ENCODE results near the gene NEK8. TPM values are rescaled to one million over a fixed set of nuclear protein-coding genes. Genes with fewer than 3 reads are reported as not detected.

Gene NEK8
- total and polyA plus RNA-seq, 9 of the 15 experiments (the other 6 are each of a cell fraction or from before 2014, with no cell fraction given), result 0.98 to 16.6 (median 4.6) TPM

DNA sequence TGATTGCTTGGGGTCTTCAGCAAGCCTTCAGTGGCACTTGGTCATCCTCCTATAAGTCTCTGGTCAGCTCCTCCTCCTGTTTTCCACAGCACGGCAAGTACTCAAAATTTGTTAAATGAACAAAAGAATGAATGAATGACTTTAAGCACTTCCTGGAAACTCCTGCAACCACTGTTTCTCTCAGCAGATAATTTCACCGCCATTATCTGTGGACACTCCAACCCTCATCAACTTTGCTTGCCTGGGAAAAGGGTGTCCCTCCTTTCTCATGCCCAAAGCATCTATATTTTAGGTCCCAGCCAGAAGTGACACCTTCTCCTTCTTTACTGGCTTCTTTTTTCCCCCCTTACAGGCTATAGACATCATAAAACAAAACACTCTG, 21.3 kb upstream of the NEK8 start:
- Histone ChIP-seq H3K4me2 (ENCODE audit: insufficient read depth, low read length) (no peak overlapping the region), H3K4me3 (no peak overlapping the region), H3K27ac (ENCODE audit: extremely low read depth, low read depth, low read length) (no peak overlapping the region), H3K9me3 (replicated peaks; ENCODE audit: control insufficient read depth, insufficient read depth, low read depth, low read length) (0 out of 2 replicates have a peak, but pooled peaks cover 2% of the 10 kb centered on the region), H3K9ac (ENCODE audit: insufficient read depth in 1 of 2, low read depth in 2 of 2, low read length in 2 of 2) (peak overlapping the region in 1 of 2 experiments; percentile 40; a peak in 1 of 4 replicates), H3K79me2 (ENCODE audit: control insufficient read depth, insufficient read depth, low read length) (peaks cover 13% of the 10 kb centered on the region), H3K4me1 (replicated peaks in 1 of 2; ENCODE audit: control insufficient read depth in 2 of 2, insufficient read depth in 2 of 2, low read length in 2 of 2) (peaks cover 8 to 33% of the 10 kb centered on the region in 2 experiments; a peak in 4 of 5 replicates), H4K20me1 (replicated peaks; ENCODE audit: control insufficient read depth, insufficient read depth, low read length) (no peaks in the 10 kb centered on the region), H3K27me3 (ENCODE audit: control insufficient read depth in 2 of 2, insufficient read depth in 2 of 2, low read length in 2 of 2) (no peaks in the 10 kb centered on the region), H3K9me1 (ENCODE audit: control insufficient read depth, insufficient read depth, low read length) (no peaks in the 10 kb centered on the region), H2AFZ (ENCODE audit: low read depth, low read length) (no peak overlapping the region), H3K36me3 (ENCODE audit: control insufficient read depth, insufficient read depth, low read length) (peaks cover 29% of the 10 kb centered on the region; the same call in 2 of the 3 replicates)
- POLR2A ChIA-PET, result interaction anchor here (0.5 to 8.7 kb wide), 5 partner anchors 15 to 1265 kb away, joined by 3 to 133 read pairs (median 3); partner anchors contain the start of genes BLTP2, RPL23A, SDF2 and SUPT6H
- 15% methylated on average over 2 of the region's 2 CpGs for WGBS (ENCODE audit: insufficient coverage, low coverage, missing lambda C conversion rate)
- no peak for DNase-seq (ENCODE audit: extremely low read depth in 1 of 4, low spot score in 3 of 4)
- intact Hi-C loops (cut with micrococcal nuclease) (no loop called here), in situ Hi-C loops (cut with MboI) (no loop called here)
- FAIRE-seq, result no peak
- BruUV-seq (replicated peaks), result no TSS peak
- CTCF ChIA-PET (ENCODE audit: low intra/inter-chr PET ratio), result no interaction called here
- peak; percentile 95 for TF ChIP-seq ZNF24 (IDR thresholded peaks at IDR 0.05)
- no peak for TF ChIP-seq PYGO2 (tag; IDR thresholded peaks at IDR 0.05)
- peak in 1 of 2 experiments; percentile 26; a peak in 1 of 3 replicates for TF ChIP-seq CBX3 (IDR thresholded peaks at IDR 0.05; ENCODE audit: borderline replicate concordance in 1 of 2, low read length in 2 of 2)
- TF ChIP-seq YY1 (IDR thresholded peaks at IDR 0.05; ENCODE audit: borderline replicate concordance in 1 of 3, control insufficient read depth in 1 of 3, extremely low read depth in 1 of 3, insufficient read depth in 3 of 3, insufficient read length in 1 of 3, insufficient replicate concordance in 2 of 3, low read depth in 1 of 3, low read length in 2 of 3), result peak in 1 of 3 experiments; percentile 57
- no peak for ATAC-seq

All from K562 (cell line).